Measurements from ENCODE around the gene DTD1. TPM values are rescaled to one million over a fixed set of nuclear protein-coding genes. Genes with fewer than 3 reads are reported as not detected.

DTD1 gene, protein sequence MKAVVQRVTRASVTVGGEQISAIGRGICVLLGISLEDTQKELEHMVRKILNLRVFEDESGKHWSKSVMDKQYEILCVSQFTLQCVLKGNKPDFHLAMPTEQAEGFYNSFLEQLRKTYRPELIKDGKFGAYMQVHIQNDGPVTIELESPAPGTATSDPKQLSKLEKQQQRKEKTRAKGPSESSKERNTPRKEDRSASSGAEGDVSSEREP
- polyA plus RNA-seq (2012; rRNA removed) = 73.6 and 81.1 TPM in 2 replicates
- polyA plus RNA-seq (2012; cell fraction: cytosol; rRNA removed) = 91.2 and 93.9 TPM in 2 replicates
- 25.1 and 27.8 TPM in 2 replicates for polyA plus RNA-seq (2012; cell fraction: nucleus; rRNA removed)

DNA sequence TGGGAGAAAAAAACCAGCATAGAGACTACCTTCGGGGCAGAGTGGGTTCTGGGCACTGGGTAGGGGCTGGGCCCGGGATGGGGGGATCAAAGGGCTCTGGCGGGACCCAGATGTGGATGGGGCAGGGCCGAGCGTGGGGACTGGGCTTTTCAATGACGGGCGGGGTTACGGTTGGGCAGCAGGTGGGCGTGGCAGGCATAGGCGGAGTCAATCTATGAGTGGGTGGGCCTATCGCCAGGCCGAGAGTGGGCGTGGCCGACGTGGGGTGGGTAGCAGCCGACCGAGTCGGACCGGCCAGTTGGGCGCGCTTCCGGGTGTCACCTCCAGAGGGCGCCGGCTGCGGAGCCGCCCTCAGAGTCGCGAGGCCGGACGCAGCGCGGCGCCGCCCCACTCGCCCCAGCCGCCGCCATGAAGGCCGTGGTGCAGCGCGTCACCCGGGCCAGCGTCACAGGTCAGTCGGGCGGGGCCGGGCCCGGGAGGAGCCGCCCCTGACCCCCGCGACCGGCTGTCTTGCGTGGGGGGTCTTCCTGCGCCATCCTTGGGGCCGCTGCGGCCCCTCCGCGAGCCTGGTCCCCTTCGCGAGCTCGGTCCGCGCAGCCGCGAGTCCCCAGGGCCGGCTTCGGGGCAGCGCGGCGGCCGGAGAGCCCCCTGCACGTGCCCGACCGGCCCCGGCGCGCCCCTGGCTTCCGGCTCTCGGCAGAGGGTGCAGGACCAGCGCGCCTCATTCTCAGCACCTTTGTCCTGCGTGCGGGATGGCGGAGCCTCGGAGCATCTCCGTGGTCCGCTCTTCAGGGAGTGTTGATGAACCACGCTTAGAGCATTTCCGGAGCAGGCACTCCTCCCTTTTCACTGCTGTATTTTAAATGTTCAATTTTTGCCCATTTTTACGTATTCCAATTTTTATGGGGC, at the start of gene DTD1:
DTD1 (plus strand) TSS at position 390 of the 909 bp plus-strand sequence; CDS start at position 409, 19 bp downstream.
- peak within 1 kb of the TSS; percentile 82 to 86 for H3K4me3 ChIP-seq (ENCODE audit: low read depth in 2 of 2, low read length in 1 of 2)
- ChIA-PET CTCF (interaction anchor here (0.7 to 1.8 kb wide), 4 partner anchors 8 to 206 kb away, joined by 4 to 6 read pairs (median 4); partner anchors contain the start of gene RBBP9), POLR2A (interaction anchor here (0.6 to 1.9 kb wide), 4 partner anchors 66 to 622 kb away, joined by 3 to 8 read pairs (median 3); partner anchors contain the start of gene SEC23B)
- no peaks in the 10 kb centered on the region for H3K9me2 ChIP-seq
- DNase-seq = peak; percentile 96
- no peaks in the 10 kb centered on the region for H3K27me3 ChIP-seq (ENCODE audit: insufficient read depth)
- peaks cover 40% of the 10 kb centered on the region for H3K79me2 ChIP-seq (ENCODE audit: insufficient read depth)
- H3K4me2 ChIP-seq = peak within 1 kb of the TSS; percentile 80
- H2AFZ ChIP-seq (ENCODE audit: low read depth) = peak within 1 kb of the TSS; percentile 82
- H3K9ac ChIP-seq = peak within 1 kb of the TSS; percentile 84
- TF ChIP-seq MXI1 (IDR thresholded peaks at IDR 0.05; ENCODE audit: low read depth, low read length) = peak; percentile 30; the same call in 1 of the 2 replicates
- TF ChIP-seq, protein P1, sequence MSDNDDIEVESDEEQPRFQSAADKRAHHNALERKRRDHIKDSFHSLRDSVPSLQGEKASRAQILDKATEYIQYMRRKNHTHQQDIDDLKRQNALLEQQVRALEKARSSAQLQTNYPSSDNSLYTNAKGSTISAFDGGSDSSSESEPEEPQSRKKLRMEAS (IDR thresholded peaks at IDR 0.05; ENCODE audit: low read depth) = peak; percentile 29
- peak; percentile 60 for TF ChIP-seq POLR2AphosphoS5 (IDR thresholded peaks at IDR 0.05; ENCODE audit: low read depth, low read length)
- TF ChIP-seq CHD2 (IDR thresholded peaks at IDR 0.05; ENCODE audit: low read length, partially characterized antibody) = peak; percentile 67
- TF ChIP-seq, protein P2, sequence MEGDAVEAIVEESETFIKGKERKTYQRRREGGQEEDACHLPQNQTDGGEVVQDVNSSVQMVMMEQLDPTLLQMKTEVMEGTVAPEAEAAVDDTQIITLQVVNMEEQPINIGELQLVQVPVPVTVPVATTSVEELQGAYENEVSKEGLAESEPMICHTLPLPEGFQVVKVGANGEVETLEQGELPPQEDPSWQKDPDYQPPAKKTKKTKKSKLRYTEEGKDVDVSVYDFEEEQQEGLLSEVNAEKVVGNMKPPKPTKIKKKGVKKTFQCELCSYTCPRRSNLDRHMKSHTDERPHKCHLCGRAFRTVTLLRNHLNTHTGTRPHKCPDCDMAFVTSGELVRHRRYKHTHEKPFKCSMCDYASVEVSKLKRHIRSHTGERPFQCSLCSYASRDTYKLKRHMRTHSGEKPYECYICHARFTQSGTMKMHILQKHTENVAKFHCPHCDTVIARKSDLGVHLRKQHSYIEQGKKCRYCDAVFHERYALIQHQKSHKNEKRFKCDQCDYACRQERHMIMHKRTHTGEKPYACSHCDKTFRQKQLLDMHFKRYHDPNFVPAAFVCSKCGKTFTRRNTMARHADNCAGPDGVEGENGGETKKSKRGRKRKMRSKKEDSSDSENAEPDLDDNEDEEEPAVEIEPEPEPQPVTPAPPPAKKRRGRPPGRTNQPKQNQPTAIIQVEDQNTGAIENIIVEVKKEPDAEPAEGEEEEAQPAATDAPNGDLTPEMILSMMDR (IDR thresholded peaks at IDR 0.05) = peak; percentile 71
- peak; percentile 58; the same call in 1 of the 2 replicates for TF ChIP-seq TAF1 (IDR thresholded peaks at IDR 0.05; ENCODE audit: borderline replicate concordance, low read depth, low read length)
- TF ChIP-seq GATA2 (CRISPR knock-in tag; IDR thresholded peaks at IDR 0.05) = no peak
- peak; percentile 71; the same call in 1 of the 2 replicates for TF ChIP-seq YY1 (IDR thresholded peaks at IDR 0.05; ENCODE audit: low read depth)
- TF ChIP-seq, protein P3, sequence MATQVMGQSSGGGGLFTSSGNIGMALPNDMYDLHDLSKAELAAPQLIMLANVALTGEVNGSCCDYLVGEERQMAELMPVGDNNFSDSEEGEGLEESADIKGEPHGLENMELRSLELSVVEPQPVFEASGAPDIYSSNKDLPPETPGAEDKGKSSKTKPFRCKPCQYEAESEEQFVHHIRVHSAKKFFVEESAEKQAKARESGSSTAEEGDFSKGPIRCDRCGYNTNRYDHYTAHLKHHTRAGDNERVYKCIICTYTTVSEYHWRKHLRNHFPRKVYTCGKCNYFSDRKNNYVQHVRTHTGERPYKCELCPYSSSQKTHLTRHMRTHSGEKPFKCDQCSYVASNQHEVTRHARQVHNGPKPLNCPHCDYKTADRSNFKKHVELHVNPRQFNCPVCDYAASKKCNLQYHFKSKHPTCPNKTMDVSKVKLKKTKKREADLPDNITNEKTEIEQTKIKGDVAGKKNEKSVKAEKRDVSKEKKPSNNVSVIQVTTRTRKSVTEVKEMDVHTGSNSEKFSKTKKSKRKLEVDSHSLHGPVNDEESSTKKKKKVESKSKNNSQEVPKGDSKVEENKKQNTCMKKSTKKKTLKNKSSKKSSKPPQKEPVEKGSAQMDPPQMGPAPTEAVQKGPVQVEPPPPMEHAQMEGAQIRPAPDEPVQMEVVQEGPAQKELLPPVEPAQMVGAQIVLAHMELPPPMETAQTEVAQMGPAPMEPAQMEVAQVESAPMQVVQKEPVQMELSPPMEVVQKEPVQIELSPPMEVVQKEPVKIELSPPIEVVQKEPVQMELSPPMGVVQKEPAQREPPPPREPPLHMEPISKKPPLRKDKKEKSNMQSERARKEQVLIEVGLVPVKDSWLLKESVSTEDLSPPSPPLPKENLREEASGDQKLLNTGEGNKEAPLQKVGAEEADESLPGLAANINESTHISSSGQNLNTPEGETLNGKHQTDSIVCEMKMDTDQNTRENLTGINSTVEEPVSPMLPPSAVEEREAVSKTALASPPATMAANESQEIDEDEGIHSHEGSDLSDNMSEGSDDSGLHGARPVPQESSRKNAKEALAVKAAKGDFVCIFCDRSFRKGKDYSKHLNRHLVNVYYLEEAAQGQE (IDR thresholded peaks at IDR 0.05; ENCODE audit: low read depth, low read length) = no peak
- TF ChIP-seq GABPA (IDR thresholded peaks at IDR 0.05; ENCODE audit: low read depth) = peak; percentile 76
- no peak for TF ChIP-seq MEF2A (IDR thresholded peaks at IDR 0.05; ENCODE audit: borderline replicate concordance, low read depth)
- no peaks in the 10 kb centered on the region; a peak in 3 of 4 replicates for H3K4me1 ChIP-seq (ENCODE audit: control insufficient read depth in 1 of 2, insufficient read depth in 2 of 2, low read depth in 1 of 2, low read length in 1 of 2)
- H3F3A ChIP-seq (replicated peaks; ENCODE audit: insufficient read depth) = peaks cover 4% of the 10 kb centered on the region
- 2% methylated on average over 7 of the region's 88 CpGs for WGBS (ENCODE audit: low lambda C conversion rate)
- no peaks in the 10 kb centered on the region for H4K20me1 ChIP-seq (ENCODE audit: insufficient read depth)
- peak within 1 kb of the TSS; percentile 37 to 84 for H3K27ac ChIP-seq (ENCODE audit: low read depth in 2 of 2, low read length in 1 of 2)
- H3K36me3 ChIP-seq (replicated peaks in 1 of 2; ENCODE audit: control insufficient read depth in 1 of 2, insufficient read depth in 2 of 2, low read length in 1 of 2) = no peaks in the 10 kb centered on the region
- no peaks in the 10 kb centered on the region for H3K9me3 ChIP-seq
